GM23338 (cell line): ENCODE measurements around the gene SLC29A1. TPM values are rescaled to one million over a fixed set of nuclear protein-coding genes. Genes with fewer than 3 reads are reported as not detected.

ENCODE experiments used
- ATAC-seq: fragments of 200-7000 bp; cut with Tn5 transposase; 3 replicates; pipeline ENCODE4 v1.9.1; 2020
- DNase-seq: peaks from one replicate; pipeline ENCODE4 v3.0.0-alpha.2; 2015; ENCODE audit warnings: low spot score
- H2AFZ ChIP-seq: fragments of 200-600 bp; sonication (generic); 2 replicates; pipeline ENCODE4 v1.8.0; 2016; ENCODE audit warnings: antibody characterized with exemption, mild to moderate bottlenecking, moderate library complexity
- H3F3A ChIP-seq: fragments of 200-600 bp; sonication (generic); replicated peaks from 2 replicates; pipeline ENCODE4 v1.8.0; 2017; ENCODE audit warnings: antibody characterized with exemption, mixed run types, low read depth
- H3K27ac ChIP-seq: fragments of 200-600 bp; sonication (generic); 2 replicates; pipeline ENCODE4 v1.6.1; 2016; ENCODE audit warnings: low read depth
- H3K27me3 ChIP-seq: fragments of 200-600 bp; sonication (generic); 2 replicates; pipeline ENCODE4 v1.8.0; 2016; ENCODE audit warnings: mild to moderate bottlenecking, mixed run types, moderate library complexity; ENCODE audit not compliant: insufficient read depth
- H3K36me3 ChIP-seq: fragments of 200-600 bp; sonication (generic); 2 replicates; pipeline ENCODE4 v1.8.0; 2016; ENCODE audit warnings: mild to moderate bottlenecking; ENCODE audit not compliant: insufficient read depth
- H3K4me1 ChIP-seq: fragments of 200-600 bp; sonication (generic); 2 replicates; pipeline ENCODE4 v1.8.0; 2016; ENCODE audit warnings: mild to moderate bottlenecking, moderate library complexity; ENCODE audit not compliant: insufficient read depth
- H3K4me2 ChIP-seq: fragments of 200-600 bp; sonication (generic); 2 replicates; pipeline ENCODE4 v1.7.1; 2017; ENCODE audit warnings: mixed run types
- H3K4me3 ChIP-seq: fragments of 200-600 bp; sonication (generic); 2 replicates; pipeline ENCODE4 v1.6.1; 2016; ENCODE audit warnings: mixed run types
- H3K79me2 ChIP-seq: fragments of 200-600 bp; sonication (generic); replicated peaks from 2 replicates; pipeline ENCODE4 v1.8.0; 2017; ENCODE audit warnings: mild to moderate bottlenecking; ENCODE audit not compliant: insufficient read depth
- H3K9me2 ChIP-seq: fragments of 200-600 bp; sonication (generic); 2 replicates; pipeline ENCODE4 v1.8.0; 2017; ENCODE audit not compliant: insufficient read depth
- H4K20me1 ChIP-seq: fragments of 200-600 bp; sonication (generic); replicated peaks from 2 replicates; pipeline ENCODE4 v1.8.0; 2017; ENCODE audit warnings: mild to moderate bottlenecking; ENCODE audit not compliant: insufficient read depth
- H3K27ac Mint-ChIP-seq: 2 replicates; pipeline ENCODE4 v1.8.0; 2020; ENCODE audit warnings: inconsistent platforms, mild to moderate bottlenecking, moderate library complexity, mixed read lengths
- H3K27me3 Mint-ChIP-seq: 3 replicates; pipeline ENCODE4 v1.8.0; 2022; ENCODE audit warnings: low read depth, mild to moderate bottlenecking, moderate library complexity, mixed read lengths, inconsistent platforms; ENCODE audit not compliant: insufficient read depth, poor library complexity
- H3K36me3 Mint-ChIP-seq: 3 replicates; pipeline ENCODE4 v1.8.0; 2021; ENCODE audit warnings: low read depth, mild to moderate bottlenecking, inconsistent platforms, moderate library complexity, mixed read lengths
- H3K4me1 Mint-ChIP-seq: 3 replicates; pipeline ENCODE4 v1.8.0; 2020; ENCODE audit warnings: mild to moderate bottlenecking, inconsistent platforms, mixed read lengths
- H3K4me3 Mint-ChIP-seq: 3 replicates; pipeline ENCODE4 v1.8.0; 2021; ENCODE audit warnings: moderate library complexity, mild to moderate bottlenecking, inconsistent platforms, mixed read lengths
- H3K9me3 Mint-ChIP-seq: 3 replicates; pipeline ENCODE4 v1.8.0; 2020; ENCODE audit warnings: moderate library complexity, mild to moderate bottlenecking, inconsistent platforms, mixed read lengths
- CREB1 ChIP-seq: fragments of 250-450 bp; sonication (Bioruptor Pico); IDR thresholded peaks from 2 replicates; pipeline ENCODE4 v1.5.0; 2020; ENCODE audit warnings: low read depth, mild to moderate bottlenecking, moderate library complexity
- CTCF ChIP-seq, 2 experiments: fragments of 200-600 bp in 1 of 2; sonication (generic) in 1 of 2; conservative IDR thresholded peaks; 2 replicates each; pipeline versions ENCODE4 v1.5.1 to v1.6.1; 2016 to 2017; ENCODE audit warnings: antibody characterized with exemption in 2 of 2, low read depth in 2 of 2, mild to moderate bottlenecking in 2 of 2, moderate library complexity in 1 of 2
- ETS1 ChIP-seq: IDR thresholded peaks from 2 replicates; pipeline ENCODE4 v1.6.1; 2016; ENCODE audit warnings: antibody characterized with exemption
- EZH2 ChIP-seq: fragments of 200-600 bp; sonication (generic); IDR thresholded peaks from one replicate; pipeline ENCODE4 v1.8.0; 2017; ENCODE audit warnings: antibody characterized with exemption, mild to moderate bottlenecking, low read depth; ENCODE audit not compliant: unreplicated experiment
- EZH2phosphoT487 ChIP-seq: fragments of 200-600 bp; sonication (generic); IDR thresholded peaks from one replicate; pipeline ENCODE4 v1.8.1; 2018; ENCODE audit warnings: antibody characterized with exemption; ENCODE audit not compliant: unreplicated experiment
- JUNB ChIP-seq: IDR thresholded peaks from one replicate; pipeline ENCODE4 v1.6.1; 2016; ENCODE audit warnings: antibody characterized with exemption; ENCODE audit not compliant: unreplicated experiment
- NANOG ChIP-seq: IDR thresholded peaks from 2 replicates; pipeline ENCODE4 v1.6.1; 2016; ENCODE audit warnings: antibody characterized with exemption, borderline replicate concordance
- POLR2AphosphoS5 ChIP-seq: IDR thresholded peaks from 2 replicates; pipeline ENCODE4 v1.6.1; 2016; ENCODE audit warnings: antibody characterized with exemption, low read depth
- REST ChIP-seq: IDR thresholded peaks from one replicate; pipeline ENCODE4 v1.6.1; 2018; ENCODE audit warnings: antibody characterized with exemption; ENCODE audit not compliant: unreplicated experiment
- STAT1 ChIP-seq: IDR thresholded peaks from one replicate; pipeline ENCODE4 v1.6.1; 2016; ENCODE audit warnings: antibody characterized with exemption; ENCODE audit not compliant: unreplicated experiment
- ZNF114 ChIP-seq: fragments of 250-450 bp; sonication (Bioruptor Pico); IDR thresholded peaks from 2 replicates; pipeline ENCODE4 v1.5.0; 2020; ENCODE audit warnings: mild to moderate bottlenecking, moderate library complexity
- ZNF331 ChIP-seq: fragments of 250-450 bp; sonication (Bioruptor Pico); IDR thresholded peaks from 2 replicates; pipeline ENCODE4 v1.5.0; 2020; ENCODE audit warnings: low read depth, mild to moderate bottlenecking, moderate library complexity
- ZNF462 ChIP-seq: fragments of 250-450 bp; sonication (Bioruptor Pico); IDR thresholded peaks from 2 replicates; pipeline ENCODE4 v1.5.0; 2020; ENCODE audit warnings: mild to moderate bottlenecking, moderate library complexity
- polyA plus RNA-seq: library from polyadenylated mRNA; unstranded; fragments of >200 nt; fragmentation: Nextera tagmentation; extraction: Ambion mirVana; gene quantifications from 2 replicates; pipeline ENCODE4 v1.2.1, GENCODE V29; 2016
- total RNA-seq: library from RNA; depleted of rRNA; stranded (reverse); fragments of >200 nt; shearing (Covaris generic); gene quantifications from 2 replicates; pipeline ENCODE4 v1.2.3, GENCODE V29; 2014

SLC29A1 gene
- total and polyA plus RNA-seq, 2 experiments from 2014 or later, result 73.1 to 169 TPM

GRCh38 chr6:44256775-44257024 is 33.3 kb downstream of the SLC29A1 start:
- no peak overlapping the region for H2AFZ ChIP-seq
- H3K36me3 ChIP-seq, result peaks cover 27% of the 10 kb centered on the region
- peak overlapping the region; percentile 97 for H3K4me2 ChIP-seq
- peak overlapping the region; percentile 94 for H3K4me3 ChIP-seq
- no peak for TF ChIP-seq ZNF331 (CRISPR knock-in tag)
- TF ChIP-seq CREB1 (CRISPR knock-in tag), result no peak
- TF ChIP-seq CTCF (conservative IDR thresholded peaks at IDR 0.05; ENCODE audit: low read depth in 2 of 2), result no peak
- TF ChIP-seq NANOG, result no peak
- no peak for TF ChIP-seq ZNF114 (CRISPR knock-in tag)
- no peak for TF ChIP-seq EZH2
- no peak for TF ChIP-seq REST
- no peak for TF ChIP-seq STAT1
- no peak for TF ChIP-seq ETS1
- TF ChIP-seq EZH2phosphoT487, result no peak
- TF ChIP-seq JUNB, result no peak
- TF ChIP-seq ZNF462 (CRISPR knock-in tag), result no peak
- TF ChIP-seq POLR2AphosphoS5, result no peak
- DNase-seq (peak; percentile 81), ATAC-seq (peak; percentile 45)
- H3K27ac ChIP-seq, result peak overlapping the region; percentile 97
- H3K9me2 ChIP-seq, result no peaks in the 10 kb centered on the region
- Mint-ChIP-seq H3K4me1 (peaks cover 47% of the 10 kb centered on the region), H3K9me3 (peaks cover 7% of the 10 kb centered on the region), H3K27me3 (peaks cover 48% of the 10 kb centered on the region), H3K4me3 (peak overlapping the region; percentile 96), H3K27ac (peak overlapping the region; percentile 97), H3K36me3 (peaks cover 66% of the 10 kb centered on the region)
- H4K20me1 ChIP-seq, result peaks cover 17% of the 10 kb centered on the region
- H3K79me2 ChIP-seq, result peaks cover 16% of the 10 kb centered on the region
- H3F3A ChIP-seq, result peaks cover 49% of the 10 kb centered on the region
- H3K4me1 ChIP-seq, result no peaks in the 10 kb centered on the region
- H3K27me3 ChIP-seq, result no peaks in the 10 kb centered on the region
